GM06990 (cell line): ENCODE measurements around the gene CPD.

ENCODE experiments used
- DNase-seq: peaks from one replicate; pipeline ENCODE4 v3.0.0-alpha.2; 2011; ENCODE audit not compliant: insufficient read length; ENCODE audit errors: extremely low read depth
- H3K27me3 ChIP-seq: replicated peaks from 2 replicates; pipeline ENCODE4 v1.6.0; 2011; ENCODE audit warnings: low read length; ENCODE audit not compliant: control insufficient read depth, insufficient read depth
- H3K36me3 ChIP-seq: 2 replicates; pipeline ENCODE4 v1.5.1; 2011; ENCODE audit warnings: low read length; ENCODE audit not compliant: control insufficient read depth, insufficient read depth
- H3K4me3 ChIP-seq: replicated peaks from 2 replicates; pipeline ENCODE4 v1.5.1; 2011; ENCODE audit warnings: low read depth, mild to moderate bottlenecking, control low read depth, low read length
- TF ChIP-seq, protein P1 (sequence below): IDR thresholded peaks from 2 replicates; pipeline ENCODE4 v1.5.1; 2011; ENCODE audit warnings: low read length, control low read depth, mild to moderate bottlenecking, inconsistent platforms; ENCODE audit not compliant: insufficient read depth, poor library complexity, severe bottlenecking

The CPD gene

DNA sequence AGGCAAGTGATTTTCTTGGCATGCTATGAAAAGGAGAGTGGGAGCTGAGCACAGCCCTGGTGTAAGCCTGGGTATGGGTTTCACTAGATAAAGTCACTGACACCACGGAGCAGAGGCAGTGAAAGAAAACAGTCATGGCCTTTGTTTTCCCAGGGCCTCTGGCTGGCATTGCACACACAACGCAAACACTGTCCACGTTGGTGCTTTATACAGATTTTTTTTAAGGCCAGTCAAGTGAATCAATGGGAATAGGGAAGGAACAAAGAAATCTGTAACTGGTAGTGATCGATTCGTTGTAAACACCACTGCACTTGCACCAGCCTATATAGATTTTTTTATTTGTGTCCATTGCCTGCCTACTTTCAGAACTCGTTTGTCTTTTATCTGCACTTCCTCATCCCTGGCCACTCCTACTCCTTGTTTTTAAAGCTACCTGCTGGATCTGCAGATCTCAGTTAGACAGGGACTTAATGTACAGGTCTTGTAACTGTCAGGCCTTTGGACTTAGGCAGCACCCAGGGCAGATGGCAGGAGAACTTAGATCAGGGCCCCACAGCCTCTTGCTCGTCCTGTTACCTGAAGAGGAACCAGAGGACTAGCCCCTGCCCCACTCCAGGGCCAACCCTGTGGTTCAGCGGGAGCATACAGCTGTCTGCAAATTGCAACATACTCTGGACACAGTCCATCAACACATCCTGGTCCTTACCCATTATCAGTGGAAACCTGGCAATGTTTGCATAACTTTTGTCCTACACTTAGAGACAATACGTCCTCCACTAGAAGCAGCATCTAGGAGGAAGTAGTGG, 34.2 kb upstream of the CPD start:
- Histone ChIP-seq H3K4me3 (no peak overlapping the region), H3K36me3 (no peaks in the 10 kb centered on the region), H3K27me3 (no peaks in the 10 kb centered on the region)
- no peak for DNase-seq
- TF ChIP-seq, protein P1, sequence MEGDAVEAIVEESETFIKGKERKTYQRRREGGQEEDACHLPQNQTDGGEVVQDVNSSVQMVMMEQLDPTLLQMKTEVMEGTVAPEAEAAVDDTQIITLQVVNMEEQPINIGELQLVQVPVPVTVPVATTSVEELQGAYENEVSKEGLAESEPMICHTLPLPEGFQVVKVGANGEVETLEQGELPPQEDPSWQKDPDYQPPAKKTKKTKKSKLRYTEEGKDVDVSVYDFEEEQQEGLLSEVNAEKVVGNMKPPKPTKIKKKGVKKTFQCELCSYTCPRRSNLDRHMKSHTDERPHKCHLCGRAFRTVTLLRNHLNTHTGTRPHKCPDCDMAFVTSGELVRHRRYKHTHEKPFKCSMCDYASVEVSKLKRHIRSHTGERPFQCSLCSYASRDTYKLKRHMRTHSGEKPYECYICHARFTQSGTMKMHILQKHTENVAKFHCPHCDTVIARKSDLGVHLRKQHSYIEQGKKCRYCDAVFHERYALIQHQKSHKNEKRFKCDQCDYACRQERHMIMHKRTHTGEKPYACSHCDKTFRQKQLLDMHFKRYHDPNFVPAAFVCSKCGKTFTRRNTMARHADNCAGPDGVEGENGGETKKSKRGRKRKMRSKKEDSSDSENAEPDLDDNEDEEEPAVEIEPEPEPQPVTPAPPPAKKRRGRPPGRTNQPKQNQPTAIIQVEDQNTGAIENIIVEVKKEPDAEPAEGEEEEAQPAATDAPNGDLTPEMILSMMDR, result no peak

DNA sequence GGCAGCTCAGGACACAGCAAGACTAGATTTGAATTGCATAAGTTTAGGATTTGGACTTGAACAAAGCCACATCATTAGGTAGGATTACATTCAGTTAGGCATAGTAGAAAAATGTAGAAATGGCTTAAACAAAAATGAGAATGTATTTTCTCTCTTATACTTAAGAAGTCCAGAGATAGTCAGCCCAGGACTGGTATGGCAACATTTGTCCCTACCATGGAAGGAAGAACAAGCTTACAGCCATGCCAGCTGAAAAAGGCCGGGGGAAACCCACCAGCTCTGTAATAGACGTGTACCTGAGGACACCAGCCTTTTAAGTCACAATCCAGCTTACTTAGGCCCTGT, 33.7 kb upstream of the CPD start:
- H3K27me3 ChIP-seq, result no peaks in the 10 kb centered on the region
- no peaks in the 10 kb centered on the region for H3K36me3 ChIP-seq
- DNase-seq, result no peak
- TF ChIP-seq, protein P1, result no peak
- H3K4me3 ChIP-seq, result no peak overlapping the region

DNA sequence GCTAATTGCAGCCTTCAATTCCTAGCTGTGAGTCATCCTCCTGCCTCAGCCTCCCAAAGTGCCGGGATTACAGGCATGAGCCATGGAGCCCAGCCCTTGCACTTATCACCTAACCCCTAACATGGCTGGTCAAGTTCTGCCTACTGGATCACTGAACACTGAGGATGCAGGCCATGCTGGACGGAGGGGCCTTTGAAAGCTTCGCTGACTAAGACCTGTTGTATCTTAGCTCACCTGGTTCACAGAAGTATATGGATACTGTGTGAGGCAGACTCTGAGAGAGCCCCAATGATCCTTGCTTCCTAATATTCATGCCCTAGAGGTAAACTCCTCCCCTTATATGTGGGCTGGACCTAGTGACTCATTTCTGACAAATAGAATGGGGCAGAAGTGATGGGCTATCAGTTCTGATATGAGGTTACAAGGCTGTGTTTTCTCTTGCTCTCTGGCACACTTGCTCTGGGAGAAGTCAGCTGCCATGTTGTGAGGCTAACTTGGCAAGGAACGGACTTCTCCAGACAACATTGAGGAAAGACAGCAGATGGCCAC, 33.1 kb upstream of the CPD start:
- no peak for DNase-seq

DNA sequence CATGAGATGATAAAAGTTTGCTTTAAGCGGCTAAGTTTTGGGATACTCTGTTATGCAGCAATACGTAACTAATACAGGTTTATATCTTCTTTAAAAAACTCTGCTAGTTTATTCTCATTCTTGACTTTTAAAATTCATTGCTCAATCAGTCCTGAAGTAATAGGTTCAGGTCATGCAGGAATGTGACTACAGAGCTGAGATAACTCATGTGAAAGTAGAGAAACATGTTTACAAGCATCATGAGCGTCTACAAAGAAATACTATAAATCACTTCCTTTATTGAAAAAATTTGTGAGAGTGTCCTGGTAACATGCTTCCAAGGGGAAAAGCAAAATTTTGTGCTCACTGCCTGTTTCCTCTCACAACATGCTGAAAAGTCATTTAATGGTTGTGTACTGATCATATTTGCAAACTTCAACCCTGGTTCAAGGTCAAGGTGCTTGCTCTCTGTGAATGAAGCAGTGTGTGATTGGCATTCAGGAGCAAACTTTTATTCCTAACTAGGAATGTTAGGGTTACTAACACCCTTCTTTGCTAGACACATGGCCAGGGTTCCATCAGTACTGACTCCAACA, 32.4 kb upstream of the CPD start:
- TF ChIP-seq, protein P1, result no peak
- Histone ChIP-seq H3K27me3 (no peaks in the 10 kb centered on the region), H3K36me3 (no peaks in the 10 kb centered on the region), H3K4me3 (no peak overlapping the region)
- DNase-seq, result no peak

More for the DNA sequence above, 33.1 kb upstream of the CPD start:
- Histone ChIP-seq H3K4me3 (no peak overlapping the region), H3K27me3 (no peaks in the 10 kb centered on the region), H3K36me3 (no peaks in the 10 kb centered on the region)
- TF ChIP-seq, protein P1, result no peak

DNA sequence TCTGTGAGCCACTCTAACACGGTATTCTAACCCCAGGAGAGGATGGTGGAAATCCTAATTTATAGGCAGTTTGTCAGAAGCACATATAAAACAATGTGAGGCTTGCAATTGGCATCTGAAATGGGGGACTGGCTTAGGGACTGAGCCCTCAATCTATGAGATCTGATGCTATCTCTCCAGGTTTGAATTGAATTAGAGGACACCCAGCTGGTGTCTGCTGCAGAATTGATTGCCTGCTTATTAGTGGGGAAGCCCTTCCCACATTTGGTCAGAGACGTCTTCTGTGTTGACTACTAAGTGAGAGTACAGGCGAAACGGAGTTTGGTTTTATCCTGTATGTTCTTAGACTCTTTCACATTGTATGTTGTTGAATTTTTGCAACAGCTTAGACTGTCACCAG, 31.2 kb upstream of the CPD start:
- H3K4me3 ChIP-seq, result no peak overlapping the region
- TF ChIP-seq, protein P1, result no peak
- no peak for DNase-seq

More for the DNA sequence above, 31.2 kb upstream of the CPD start:
- no peaks in the 10 kb centered on the region for H3K27me3 ChIP-seq
- H3K36me3 ChIP-seq, result no peaks in the 10 kb centered on the region
